ENCODE data around the gene SRRM4.

SRRM4 gene

GRCh38 chr12:119171291-119171690 is 189.9 kb downstream of the SRRM4 start:
- no peak for TF ChIP-seq ZNF8 (CRISPR knock-in tag; IDR thresholded peaks at IDR 0.05)
- TF ChIP-seq CSDC2 (CRISPR knock-in tag; IDR thresholded peaks at IDR 0.05), result no peak
- TF ChIP-seq ZFP30 (CRISPR knock-in tag; IDR thresholded peaks at IDR 0.05), result no peak
- TF ChIP-seq RARB (CRISPR knock-in tag; IDR thresholded peaks at IDR 0.05), result no peak
- no peak for TF ChIP-seq ARNTL (CRISPR knock-in tag; IDR thresholded peaks at IDR 0.05; ENCODE audit: borderline replicate concordance, low read depth)
- TF ChIP-seq POU6F1 (CRISPR knock-in tag; IDR thresholded peaks at IDR 0.05; ENCODE audit: borderline replicate concordance, low read depth), result no peak
- ATAC-seq, result no peak

GRCh38 chr12:119171691-119172425 is 190.5 kb downstream of the SRRM4 start:
- no peak for TF ChIP-seq CSRNP3 (CRISPR knock-in tag; IDR thresholded peaks at IDR 0.05)
- TF ChIP-seq TCF4 (CRISPR knock-in tag; IDR thresholded peaks at IDR 0.05; ENCODE audit: borderline replicate concordance), result no peak
- TF ChIP-seq TSHZ2 (CRISPR knock-in tag; IDR thresholded peaks at IDR 0.05), result no peak
- no peak for TF ChIP-seq ARNTL (CRISPR knock-in tag; IDR thresholded peaks at IDR 0.05; ENCODE audit: borderline replicate concordance, low read depth)
- ATAC-seq, result no peak

- no peak for TF ChIP-seq CSDC2 (CRISPR knock-in tag; IDR thresholded peaks at IDR 0.05)
- no peak for TF ChIP-seq ESRRG (CRISPR knock-in tag; IDR thresholded peaks at IDR 0.05)
- no peak for TF ChIP-seq ZNF565 (CRISPR knock-in tag; conservative IDR thresholded peaks at IDR 0.05; ENCODE audit: low read depth)
- TF ChIP-seq ZNF8 (CRISPR knock-in tag; IDR thresholded peaks at IDR 0.05), result no peak
- no peak for TF ChIP-seq BACH2 (CRISPR knock-in tag; IDR thresholded peaks at IDR 0.05; ENCODE audit: borderline replicate concordance)
- TF ChIP-seq GLIS3 (CRISPR knock-in tag; IDR thresholded peaks at IDR 0.05), result no peak
- TF ChIP-seq CREB5 (CRISPR knock-in tag; IDR thresholded peaks at IDR 0.05; ENCODE audit: low read depth), result no peak
- no peak for TF ChIP-seq SNAI2 (CRISPR knock-in tag; IDR thresholded peaks at IDR 0.05)
- no peak for TF ChIP-seq PPARA (CRISPR knock-in tag; IDR thresholded peaks at IDR 0.05; ENCODE audit: borderline replicate concordance)
- no peak for TF ChIP-seq POU6F1 (CRISPR knock-in tag; IDR thresholded peaks at IDR 0.05; ENCODE audit: borderline replicate concordance, low read depth)
- no peak for TF ChIP-seq CSRNP3 (CRISPR knock-in tag; IDR thresholded peaks at IDR 0.05)
- no peak for TF ChIP-seq TSHZ2 (CRISPR knock-in tag; IDR thresholded peaks at IDR 0.05)
- TF ChIP-seq PATZ1 (CRISPR knock-in tag; IDR thresholded peaks at IDR 0.05; ENCODE audit: borderline replicate concordance), result no peak
- no peak for TF ChIP-seq ZNF70 (CRISPR knock-in tag; IDR thresholded peaks at IDR 0.05)
- no peak for TF ChIP-seq ARNTL (CRISPR knock-in tag; IDR thresholded peaks at IDR 0.05; ENCODE audit: borderline replicate concordance, low read depth)
- TF ChIP-seq ZFP3 (CRISPR knock-in tag; IDR thresholded peaks at IDR 0.05), result no peak
- no peak for TF ChIP-seq RARB (CRISPR knock-in tag; IDR thresholded peaks at IDR 0.05)
- TF ChIP-seq ZFP30 (CRISPR knock-in tag; IDR thresholded peaks at IDR 0.05), result no peak
- no peak for ATAC-seq
Measured at GRCh38 chr12:119175081-119175480, 193.7 kb downstream of the SRRM4 start.

Measured in SK-N-SH treated with all-trans-retinoic acid at 6 μM for 48 hours (cell line).